Panc1 (cell line): Measurements from ENCODE around the gene UAP1L1. TPM values are rescaled to one million over a fixed set of nuclear protein-coding genes. Genes with fewer than 3 reads are reported as not detected.

ENCODE experiments used
- ATAC-seq: fragments of 200-7000 bp; cut with Tn5 transposase; 2 replicates; pipeline ENCODE4 v1.9.1; 2020; ENCODE audit warnings: mild to moderate bottlenecking, moderate library complexity
- BruUV-seq: library from RNA; stranded (reverse); fragments of 400-500 nt; replicated peaks from 2 replicates; lab custom pipeline; 2021; lab: Mats Ljungman, UMichigan
- CTCF ChIA-PET: fragments of 300-600 bp; sonication (Branson Sonifier 250); formaldehyde crosslinking; loops from one replicate; lab custom pipeline; 2022; ENCODE audit warnings: antibody characterized with exemption; lab: Charles Lee
- POLR2A ChIA-PET: fragments of 300-600 bp; sonication (Branson Sonifier 250); formaldehyde crosslinking; loops from one replicate; lab custom pipeline; 2022; ENCODE audit warnings: antibody characterized with exemption; lab: Charles Lee
- DNase-seq: peaks from one replicate; pipeline ENCODE4 v3.0.0-alpha.2; 2010; ENCODE audit warnings: low read depth, low spot score
- H3K27ac ChIP-seq: 2 replicates; pipeline ENCODE4 v1.5.1; 2011; ENCODE audit warnings: mild to moderate bottlenecking, low read length, inconsistent platforms
- H3K27me3 ChIP-seq: fragments of 200-500 bp; sonication (Bioruptor generic); 2 replicates; pipeline ENCODE4 v1.6.0; 2014; ENCODE audit warnings: low read length, inconsistent platforms; ENCODE audit not compliant: control insufficient read depth, insufficient read depth
- H3K36me3 ChIP-seq: fragments of 200-500 bp; sonication (Bioruptor generic); 2 replicates; pipeline ENCODE4 v1.5.1; 2014; ENCODE audit warnings: inconsistent platforms, mild to moderate bottlenecking, low read length, moderate library complexity; ENCODE audit not compliant: control insufficient read depth, insufficient read depth
- H3K4me1 ChIP-seq: 2 replicates; pipeline ENCODE4 v1.5.1; 2011; ENCODE audit warnings: inconsistent platforms, mild to moderate bottlenecking, low read length, moderate library complexity; ENCODE audit not compliant: control insufficient read depth, insufficient read depth
- H3K4me3 ChIP-seq, 2 experiments: 2 replicates each; pipeline ENCODE4 v1.5.1; 2011 to 2012; ENCODE audit warnings: low read depth in 2 of 2, low read length in 2 of 2, mild to moderate bottlenecking in 2 of 2, inconsistent platforms in 1 of 2, moderate library complexity in 1 of 2
- H3K9me3 ChIP-seq: fragments of 200-500 bp; sonication (Bioruptor generic); 2 replicates; pipeline ENCODE4 v1.5.1; 2014; ENCODE audit warnings: low read depth, mild to moderate bottlenecking, inconsistent platforms, low read length, moderate library complexity; ENCODE audit not compliant: control insufficient read depth, insufficient read depth
- CTCF ChIP-seq: fragments of 450-650 bp; IDR thresholded peaks from 2 replicates; pipeline ENCODE4 v1.5.1; 2017; ENCODE audit warnings: mild to moderate bottlenecking
- POLR2AphosphoS5 ChIP-seq: IDR thresholded peaks from 2 replicates; pipeline ENCODE4 v1.6.1; 2012; ENCODE audit warnings: mild to moderate bottlenecking, low read depth, low read length, moderate library complexity
- REST ChIP-seq, 2 experiments: IDR thresholded peaks; 2 replicates each; pipeline ENCODE4 v1.6.1; 2011 to 2012; ENCODE audit warnings: low read depth in 2 of 2, control low read depth in 1 of 2, low read length in 1 of 2, mild to moderate bottlenecking in 1 of 2, moderate library complexity in 1 of 2; ENCODE audit not compliant: insufficient read depth in 1 of 2
- SIN3A ChIP-seq: IDR thresholded peaks from 2 replicates; pipeline ENCODE4 v1.6.1; 2012; ENCODE audit warnings: low read depth, mild to moderate bottlenecking, low read length, moderate library complexity, borderline replicate concordance; ENCODE audit not compliant: insufficient read depth
- TCF7L2 ChIP-seq: IDR thresholded peaks from 2 replicates; pipeline ENCODE4 v1.6.1; 2011; ENCODE audit warnings: mild to moderate bottlenecking, low read depth, low read length, inconsistent platforms
- in situ Hi-C: cut with HindIII; loops from 2 replicates; pipeline ENCODE4 v1.10.0; 2016; ENCODE audit warnings: low sequenced_read_pairs, low pct_unique_long_range_greater_than_20kb
- intact Hi-C: fragments of 100-400 bp; cut with micrococcal nuclease; formaldehyde crosslinking; loops from one replicate; pipeline ENCODE4 v1.10.0; 2022; ENCODE audit not compliant: unreplicated experiment
- total RNA-seq: library from RNA; stranded (reverse); gene quantifications from one replicate; pipeline ENCODE4 v1.2.1, GENCODE V29; 2021; ENCODE audit not compliant: unreplicated experiment

UAP1L1 gene
- total RNA-seq, 1 experiment from 2014 or later: 23.1 TPM

GRCh38 chr9:137038916-137039315 is 38.4 kb upstream of the UAP1L1 start:
- no peak for ATAC-seq
- DNase-seq: no peak
- ChIA-PET CTCF (interaction anchor here (0.5 to 1.1 kb wide), 3 partner anchors 13 to 276 kb away, joined by 3 read pairs; no protein-coding TSS in a partner anchor), POLR2A (no interaction called here)
- BruUV-seq: no TSS peak
- Histone ChIP-seq H3K4me1 (peaks cover 5% of the 10 kb centered on the region), H3K9me3 (no peaks in the 10 kb centered on the region), H3K27me3 (no peaks in the 10 kb centered on the region), H3K36me3 (no peaks in the 10 kb centered on the region), H3K4me3 (no peak overlapping the region), H3K27ac (no peak overlapping the region)
- intact Hi-C loops (loop anchor here (10.0 kb wide), 1 partner anchor 94 kb away; the partner anchor contains the start of genes C8G and FBXW5), in situ Hi-C loops (no loop called here)
- TF ChIP-seq POLR2AphosphoS5 (no peak), TCF7L2 (no peak), SIN3A (no peak), REST (IDR thresholded peaks at IDR 0.05; ENCODE audit: insufficient read depth in 1 of 2, low read depth in 2 of 2, low read length in 1 of 2) (no peak), CTCF (no peak)

- in situ Hi-C loops (no loop called here), intact Hi-C loops (loop anchor here (10.0 kb wide), 1 partner anchor 95 kb away; the partner anchor contains the start of genes C8G and FBXW5)
- CTCF ChIA-PET: interaction anchor here (0.6 to 1.1 kb wide), 2 partner anchors 14 to 92 kb away, joined by 3 read pairs; no protein-coding TSS in a partner anchor
- DNase-seq (no peak), ATAC-seq (no peak)
- H3K4me1 ChIP-seq: peaks cover 9% of the 10 kb centered on the region
- POLR2A ChIA-PET: no interaction called here
- H3K4me3 ChIP-seq: no peak overlapping the region
- H3K36me3 ChIP-seq: no peaks in the 10 kb centered on the region
- H3K9me3 ChIP-seq: no peaks in the 10 kb centered on the region
- TF ChIP-seq POLR2AphosphoS5: no peak
- no peak for TF ChIP-seq REST (IDR thresholded peaks at IDR 0.05; ENCODE audit: insufficient read depth in 1 of 2, low read depth in 2 of 2, low read length in 1 of 2)
- no peak for TF ChIP-seq SIN3A
- no peak for TF ChIP-seq CTCF
- no peaks in the 10 kb centered on the region for H3K27me3 ChIP-seq
- H3K27ac ChIP-seq: no peak overlapping the region
- no TSS peak for BruUV-seq
Observed at GRCh38 chr9:137039611-137040366, 37.5 kb upstream of the UAP1L1 start.
